KMS-11 (cell line): ENCODE results near the gene MEP1B.

ENCODE experiments used
- H2AFZ ChIP-seq: fragments of 200-600 bp; sonication (generic); 2 replicates; pipeline ENCODE4 v1.6.1; 2016; ENCODE audit warnings: antibody characterized with exemption, mixed run types, low read depth
- H3K27ac ChIP-seq: fragments of 200-600 bp; sonication (generic); 2 replicates; pipeline ENCODE4 v1.6.1; 2016; ENCODE audit warnings: mild to moderate bottlenecking, mixed run types
- H3K27me3 ChIP-seq: fragments of 200-600 bp; sonication (generic); 2 replicates; pipeline ENCODE4 v1.6.1; 2017; ENCODE audit warnings: mild to moderate bottlenecking, low read depth, mixed run types, moderate library complexity; ENCODE audit not compliant: insufficient read depth
- H3K36me3 ChIP-seq: fragments of 200-600 bp; sonication (generic); 2 replicates; pipeline ENCODE4 v1.6.1; 2017; ENCODE audit warnings: mild to moderate bottlenecking, mixed run types; ENCODE audit not compliant: insufficient read depth
- H3K4me1 ChIP-seq: fragments of 200-600 bp; sonication (generic); 2 replicates; pipeline ENCODE4 v1.6.1; 2016; ENCODE audit warnings: mild to moderate bottlenecking, low read depth, mixed run types; ENCODE audit not compliant: poor library complexity, severe bottlenecking
- H3K4me2 ChIP-seq: fragments of 200-600 bp; sonication (generic); 2 replicates; pipeline ENCODE4 v1.7.0; 2016; ENCODE audit warnings: mild to moderate bottlenecking, mixed run types
- H3K4me3 ChIP-seq: fragments of 200-600 bp; sonication (generic); IDR thresholded peaks from 2 replicates; pipeline ENCODE4 v1.6.1; 2017; ENCODE audit warnings: low read depth, low read length, mixed read lengths; ENCODE audit not compliant: insufficient read depth
- H3K79me2 ChIP-seq: fragments of 200-600 bp; sonication (generic); 2 replicates; pipeline ENCODE4 v1.6.1; 2016; ENCODE audit warnings: low read depth, mixed run types; ENCODE audit not compliant: insufficient read depth
- H3K9ac ChIP-seq: fragments of 200-600 bp; sonication (generic); 2 replicates; pipeline ENCODE4 v1.6.1; 2016; ENCODE audit warnings: mild to moderate bottlenecking, mixed run types
- H4K20me1 ChIP-seq: fragments of 200-600 bp; sonication (generic); 2 replicates; pipeline ENCODE4 v1.6.1; 2016; ENCODE audit warnings: mild to moderate bottlenecking, mixed run types; ENCODE audit not compliant: insufficient read depth
- TF ChIP-seq, protein P1 (sequence below): fragments of 200-600 bp; sonication (generic); conservative IDR thresholded peaks from 2 replicates; pipeline ENCODE4 v1.6.1; 2017; ENCODE audit warnings: low read depth, mild to moderate bottlenecking, antibody characterized with exemption, low read length, moderate library complexity, mixed read lengths

The MEP1B gene

GRCh38 chr18:32257084-32257785, 67.4 kb downstream of the MEP1B start:
- Histone ChIP-seq H3K36me3 (no peaks in the 10 kb centered on the region), H3K27ac (no peak overlapping the region), H3K4me3 (no peak overlapping the region), H3K27me3 (no peaks in the 10 kb centered on the region), H3K4me1 (no peaks in the 10 kb centered on the region), H3K4me2 (no peak overlapping the region), H3K9ac (no peak overlapping the region), H2AFZ (no peak overlapping the region), H3K79me2 (no peaks in the 10 kb centered on the region), H4K20me1 (no peaks in the 10 kb centered on the region)
- TF ChIP-seq, protein P1, sequence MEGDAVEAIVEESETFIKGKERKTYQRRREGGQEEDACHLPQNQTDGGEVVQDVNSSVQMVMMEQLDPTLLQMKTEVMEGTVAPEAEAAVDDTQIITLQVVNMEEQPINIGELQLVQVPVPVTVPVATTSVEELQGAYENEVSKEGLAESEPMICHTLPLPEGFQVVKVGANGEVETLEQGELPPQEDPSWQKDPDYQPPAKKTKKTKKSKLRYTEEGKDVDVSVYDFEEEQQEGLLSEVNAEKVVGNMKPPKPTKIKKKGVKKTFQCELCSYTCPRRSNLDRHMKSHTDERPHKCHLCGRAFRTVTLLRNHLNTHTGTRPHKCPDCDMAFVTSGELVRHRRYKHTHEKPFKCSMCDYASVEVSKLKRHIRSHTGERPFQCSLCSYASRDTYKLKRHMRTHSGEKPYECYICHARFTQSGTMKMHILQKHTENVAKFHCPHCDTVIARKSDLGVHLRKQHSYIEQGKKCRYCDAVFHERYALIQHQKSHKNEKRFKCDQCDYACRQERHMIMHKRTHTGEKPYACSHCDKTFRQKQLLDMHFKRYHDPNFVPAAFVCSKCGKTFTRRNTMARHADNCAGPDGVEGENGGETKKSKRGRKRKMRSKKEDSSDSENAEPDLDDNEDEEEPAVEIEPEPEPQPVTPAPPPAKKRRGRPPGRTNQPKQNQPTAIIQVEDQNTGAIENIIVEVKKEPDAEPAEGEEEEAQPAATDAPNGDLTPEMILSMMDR: no peak

GRCh38 chr18:32258148-32258547, 68.3 kb downstream of the MEP1B start:
- Histone ChIP-seq H3K79me2 (no peaks in the 10 kb centered on the region), H3K4me1 (no peaks in the 10 kb centered on the region), H3K4me3 (no peak overlapping the region), H3K27me3 (no peaks in the 10 kb centered on the region), H3K36me3 (no peaks in the 10 kb centered on the region), H3K9ac (no peak overlapping the region), H3K4me2 (no peak overlapping the region), H4K20me1 (no peaks in the 10 kb centered on the region), H2AFZ (no peak overlapping the region), H3K27ac (no peak overlapping the region)
- TF ChIP-seq, protein P1: no peak

- H3K27me3 ChIP-seq: no peaks in the 10 kb centered on the region
- H3K79me2 ChIP-seq: no peaks in the 10 kb centered on the region
- H4K20me1 ChIP-seq: no peaks in the 10 kb centered on the region
- H3K27ac ChIP-seq: no peak overlapping the region
- no peak overlapping the region for H2AFZ ChIP-seq
- H3K36me3 ChIP-seq: no peaks in the 10 kb centered on the region
- H3K4me1 ChIP-seq: no peaks in the 10 kb centered on the region
- H3K9ac ChIP-seq: no peak overlapping the region
- no peak overlapping the region for H3K4me2 ChIP-seq
- TF ChIP-seq, protein P1: no peak
- H3K4me3 ChIP-seq: no peak overlapping the region
Observed at GRCh38 chr18:32258558-32259204, 68.8 kb downstream of the MEP1B start.

- Histone ChIP-seq H3K27me3 (no peaks in the 10 kb centered on the region), H3K9ac (no peak overlapping the region), H3K4me3 (no peak overlapping the region), H3K36me3 (no peaks in the 10 kb centered on the region), H3K27ac (no peak overlapping the region), H3K79me2 (no peaks in the 10 kb centered on the region), H3K4me2 (no peak overlapping the region), H3K4me1 (no peaks in the 10 kb centered on the region), H2AFZ (no peak overlapping the region), H4K20me1 (no peaks in the 10 kb centered on the region)
- TF ChIP-seq, protein P1: no peak
Observed at GRCh38 chr18:32259553-32259952, 69.7 kb downstream of the MEP1B start.
